Activated T-cell treated with anti-CD3 and anti-CD28 coated beads, Interleukin-2, amount 50 U/mL, for 24 hours (primary cell): ENCODE measurements around the gene DNAH11.

Experiments used
- DNase-seq: peaks from one replicate; pipeline ENCODE4 v3.0.0-alpha.2; 2020
- H3K27ac Mint-ChIP-seq: 2 replicates; pipeline ENCODE4 v1.8.0; 2020; ENCODE audit warnings: mild to moderate bottlenecking, mixed read lengths
- H3K27me3 Mint-ChIP-seq: 2 replicates; pipeline ENCODE4 v1.8.0; 2020; ENCODE audit warnings: mixed read lengths
- H3K36me3 Mint-ChIP-seq: 2 replicates; pipeline ENCODE4 v1.8.0; 2020; ENCODE audit warnings: low read depth, mixed read lengths
- H3K4me1 Mint-ChIP-seq: 2 replicates; pipeline ENCODE4 v1.8.0; 2020; ENCODE audit warnings: low read depth, mixed read lengths
- H3K4me3 Mint-ChIP-seq: 2 replicates; pipeline ENCODE4 v1.8.0; 2020; ENCODE audit warnings: mild to moderate bottlenecking, moderate library complexity, mixed read lengths
- H3K9me3 Mint-ChIP-seq: 2 replicates; pipeline ENCODE4 v1.8.0; 2020; ENCODE audit warnings: mixed read lengths

DNAH11 gene

DNA sequence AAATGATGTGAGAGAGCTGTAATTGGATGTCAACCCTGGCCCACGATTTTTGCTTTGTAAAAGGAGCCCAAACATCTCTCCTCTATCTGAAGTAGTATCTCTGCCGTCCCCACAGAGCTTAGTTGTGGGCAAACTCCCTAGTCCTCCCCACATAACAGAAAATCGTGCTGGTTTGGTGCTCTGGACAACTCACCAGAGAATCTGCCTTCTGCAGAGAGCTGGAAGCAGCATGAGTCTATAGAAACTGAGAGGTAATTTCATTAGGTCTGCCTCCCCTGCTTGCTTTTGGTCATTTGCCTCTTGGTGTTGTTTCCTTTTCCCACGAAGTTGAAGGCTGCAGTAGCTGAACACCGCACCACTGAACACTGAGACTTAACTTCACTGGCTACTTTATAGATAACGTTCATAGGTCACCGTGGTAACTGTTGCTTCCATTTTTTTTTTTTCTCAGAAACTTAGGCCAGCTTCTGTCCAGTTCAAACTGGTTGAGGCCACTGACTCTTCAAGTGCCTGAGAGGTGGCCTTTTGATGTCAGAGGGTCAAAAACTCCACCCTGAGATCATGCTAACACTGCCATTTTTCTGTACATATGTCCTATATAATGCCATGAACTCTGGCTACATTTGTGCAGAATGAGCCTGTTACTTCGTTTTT, 406.2 kb downstream of the DNAH11 start:
- Mint-ChIP-seq H3K9me3 (no peaks in the 10 kb centered on the region), H3K36me3 (peaks cover 9% of the 10 kb centered on the region), H3K27ac (no peak overlapping the region), H3K4me1 (peaks cover 34% of the 10 kb centered on the region), H3K27me3 (peaks cover 4% of the 10 kb centered on the region), H3K4me3 (no peak overlapping the region)
- no peak for DNase-seq
